ENCODE results near the gene FILIP1L.

Gene FILIP1L

DNA sequence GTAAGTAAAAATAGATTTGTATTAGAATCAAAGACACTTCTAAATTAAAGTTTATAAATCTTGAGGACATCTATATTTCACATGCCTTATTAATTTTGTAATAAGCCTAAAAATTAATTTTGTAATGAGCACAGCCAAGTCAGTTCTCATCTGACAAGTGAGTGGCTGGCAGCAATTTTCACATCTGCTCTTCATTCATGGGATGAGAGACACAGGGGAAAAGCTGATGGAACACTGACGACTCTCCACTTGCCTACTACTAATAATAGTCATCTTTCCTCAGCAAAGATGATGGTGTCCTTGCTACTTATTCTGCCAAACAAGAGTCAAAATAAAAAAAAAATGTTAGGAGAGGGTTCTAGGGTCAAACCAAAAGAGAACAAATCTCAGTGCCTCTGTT lies 311.0 kb downstream of the FILIP1L start:
- no peak for DNase-seq (ENCODE audit: low read depth in 2 of 2)

DNA sequence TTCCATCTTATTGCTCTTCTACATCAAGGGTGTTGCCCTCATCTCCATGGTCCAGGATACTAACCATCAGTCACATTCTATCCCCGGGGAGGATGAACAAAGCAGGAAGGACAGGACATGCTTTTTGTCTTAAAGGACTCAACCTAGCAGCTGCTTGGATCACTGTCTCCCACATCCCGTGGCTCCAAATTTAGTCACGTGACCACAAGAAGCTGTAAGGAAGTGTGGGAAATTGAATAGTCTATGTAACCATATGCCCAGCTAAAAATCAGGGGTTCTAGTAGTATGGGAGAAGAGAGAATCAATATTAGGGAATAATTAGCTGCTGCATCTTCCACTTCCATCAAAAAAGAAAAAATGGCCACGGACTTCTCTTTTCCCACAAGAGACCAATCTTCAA lies 314.9 kb downstream of the FILIP1L start:
- DNase-seq (ENCODE audit: low read depth in 2 of 2), result no peak

DNA sequence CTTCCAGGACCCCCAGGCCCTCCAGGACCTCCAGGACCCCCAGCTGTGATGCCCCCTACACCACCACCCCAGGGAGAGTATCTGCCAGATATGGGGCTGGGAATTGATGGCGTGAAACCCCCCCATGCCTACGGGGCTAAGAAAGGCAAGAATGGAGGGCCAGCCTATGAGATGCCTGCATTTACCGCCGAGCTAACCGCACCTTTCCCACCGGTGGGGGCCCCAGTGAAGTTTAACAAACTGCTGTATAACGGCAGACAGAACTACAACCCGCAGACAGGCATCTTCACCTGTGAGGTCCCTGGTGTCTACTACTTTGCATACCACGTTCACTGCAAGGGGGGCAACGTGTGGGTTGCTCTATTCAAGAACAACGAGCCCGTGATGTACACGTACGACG lies 318.7 kb downstream of the FILIP1L start:
- DNase-seq (ENCODE audit: low read depth in 2 of 2), result no peak

DNA sequence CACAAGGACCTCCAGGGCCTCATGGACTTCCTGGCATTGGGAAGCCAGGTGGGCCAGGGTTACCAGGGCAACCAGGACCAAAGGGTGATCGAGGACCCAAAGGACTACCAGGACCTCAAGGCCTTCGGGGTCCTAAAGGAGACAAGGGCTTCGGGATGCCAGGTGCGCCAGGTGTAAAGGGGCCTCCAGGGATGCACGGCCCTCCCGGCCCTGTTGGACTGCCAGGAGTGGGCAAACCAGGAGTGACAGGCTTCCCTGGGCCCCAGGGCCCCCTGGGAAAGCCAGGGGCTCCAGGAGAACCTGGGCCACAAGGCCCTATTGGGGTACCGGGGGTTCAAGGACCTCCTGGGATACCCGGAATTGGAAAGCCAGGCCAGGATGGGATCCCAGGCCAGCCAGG lies 319.8 kb downstream of the FILIP1L start:
- no peak for DNase-seq (ENCODE audit: low read depth in 2 of 2)

DNA sequence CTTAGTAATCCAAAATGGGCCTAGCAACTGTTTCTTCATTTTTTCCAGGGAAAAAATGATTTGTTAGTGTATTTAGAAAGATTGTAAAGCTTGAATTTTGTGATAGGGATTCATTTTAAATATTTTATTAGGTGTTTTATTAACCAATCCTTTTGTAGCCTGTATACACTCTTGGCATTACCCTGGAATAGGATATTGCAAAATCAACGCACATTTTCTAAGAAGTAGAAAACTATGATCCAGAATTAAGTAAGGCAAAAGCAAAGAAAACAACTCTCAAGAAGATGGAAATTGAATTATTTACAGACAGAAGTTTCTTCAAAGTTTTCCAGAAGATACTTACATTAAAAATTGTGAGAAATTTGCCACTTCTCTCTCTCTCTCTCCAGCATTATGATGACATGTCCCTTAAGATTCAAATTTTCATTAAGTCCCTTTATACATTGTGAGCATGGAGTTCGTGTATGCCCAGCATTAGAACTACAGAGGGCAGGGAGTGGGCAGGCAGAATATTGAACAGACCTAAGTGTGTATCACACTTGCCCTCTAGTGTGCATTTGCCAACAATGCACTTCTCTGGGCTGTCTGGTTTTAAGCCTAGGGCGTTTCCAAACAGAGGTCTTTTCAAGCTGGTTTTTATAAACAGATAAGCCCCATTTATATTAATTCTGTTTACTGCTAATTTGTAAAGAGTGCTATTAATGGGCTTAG lies 325.1 kb downstream of the FILIP1L start:
- peak in 1 of 2 donors; percentile 2 for DNase-seq (ENCODE audit: low read depth in 2 of 2)

All from stimulated activated CD4-positive, alpha-beta T cell treated with anti-CD3 and anti-CD28 coated beads, Interleukin-1b, Interleukin-23, amount 100 ng/mL, for 4 hours (primary cell).